ENCODE measurements around the gene DPH2. TPM values are rescaled to one million over a fixed set of nuclear protein-coding genes. Genes with fewer than 3 reads are reported as not detected.
A peak's percentile ranks its signal among the peaks of the same experiment; 100 is the strongest.

Gene DPH2
- total RNA-seq, 1 donor from 2014 or later: 9.5 TPM

GRCh38 chr1:43975249-43975961 lies 5.6 kb downstream of the DPH2 start:
- Mint-ChIP-seq H3K4me3 (peak overlapping the region; percentile 97), H3K27ac (no peak overlapping the region), H3K36me3 (peaks cover 7% of the 10 kb centered on the region), H3K4me1 (peaks cover 52% of the 10 kb centered on the region), H3K27me3 (ENCODE audit: insufficient read depth, low read depth) (peaks cover 4% of the 10 kb centered on the region), H3K9me3 (no peaks in the 10 kb centered on the region)
- Histone ChIP-seq H3K79me2 (ENCODE audit: low read depth) (peaks cover 38% of the 10 kb centered on the region), H3K9ac (peak overlapping the region; percentile 85), H4K20me1 (ENCODE audit: low read depth) (peaks cover 34% of the 10 kb centered on the region), H3K27ac (no peak overlapping the region), H3K4me3 (peak overlapping the region; percentile 80), H3K4me1 (peaks cover 10% of the 10 kb centered on the region), H3K4me2 (peak overlapping the region; percentile 100), H3K36me3 (no peaks in the 10 kb centered on the region), H3F3A (ENCODE audit: low read depth) (peaks cover 46% of the 10 kb centered on the region), H3K27me3 (no peaks in the 10 kb centered on the region), H3K9me3 (ENCODE audit: low read depth) (no peaks in the 10 kb centered on the region), H2AFZ (replicated peaks) (peak overlapping the region; percentile 89)
- TF ChIP-seq EZH2phosphoT487 (IDR thresholded peaks at IDR 0.05) (no peak), CTCF (IDR thresholded peaks at IDR 0.05) (no peak), EZH2 (IDR thresholded peaks at IDR 0.05) (no peak)
- peak; percentile 59 for DNase-seq (ENCODE audit: low spot score)

GRCh38 chr1:43976045-43976444 lies 6.2 kb downstream of the DPH2 start:
- no peak for TF ChIP-seq EZH2phosphoT487 (IDR thresholded peaks at IDR 0.05)

GRCh38 chr1:43976890-43977289 lies 7.1 kb downstream of the DPH2 start:
- Mint-ChIP-seq H3K36me3 (peaks cover 12% of the 10 kb centered on the region), H3K27ac (no peak overlapping the region), H3K27me3 (ENCODE audit: insufficient read depth, low read depth) (peaks cover 4% of the 10 kb centered on the region), H3K4me3 (peak overlapping the region; percentile 97), H3K9me3 (no peaks in the 10 kb centered on the region), H3K4me1 (peaks cover 51% of the 10 kb centered on the region)
- Histone ChIP-seq H3K4me2 (no peak overlapping the region), H3F3A (ENCODE audit: low read depth) (peaks cover 46% of the 10 kb centered on the region), H3K27me3 (no peaks in the 10 kb centered on the region), H3K79me2 (ENCODE audit: low read depth) (peaks cover 34% of the 10 kb centered on the region), H3K9ac (no peak overlapping the region), H3K36me3 (no peaks in the 10 kb centered on the region), H3K9me3 (ENCODE audit: low read depth) (no peaks in the 10 kb centered on the region), H3K4me3 (no peak overlapping the region), H3K4me1 (peaks cover 8% of the 10 kb centered on the region), H3K27ac (no peak overlapping the region), H4K20me1 (ENCODE audit: low read depth) (peaks cover 36% of the 10 kb centered on the region), H2AFZ (replicated peaks) (no peak overlapping the region)
- no peak for DNase-seq (ENCODE audit: low spot score)
- no peak for TF ChIP-seq EZH2 (IDR thresholded peaks at IDR 0.05)
- no peak for TF ChIP-seq EZH2phosphoT487 (IDR thresholded peaks at IDR 0.05)
- no peak for TF ChIP-seq CTCF (IDR thresholded peaks at IDR 0.05)

More at GRCh38 chr1:43976045-43976444, 6.2 kb downstream of the DPH2 start:
- Histone ChIP-seq H3K9me3 (ENCODE audit: low read depth) (no peaks in the 10 kb centered on the region), H3K27me3 (no peaks in the 10 kb centered on the region), H3K4me2 (peak overlapping the region; percentile 100), H4K20me1 (ENCODE audit: low read depth) (peaks cover 36% of the 10 kb centered on the region), H3K4me1 (peaks cover 8% of the 10 kb centered on the region), H3K27ac (no peak overlapping the region), H3K36me3 (no peaks in the 10 kb centered on the region), H3K4me3 (peak overlapping the region; percentile 80), H2AFZ (replicated peaks) (no peak overlapping the region), H3F3A (ENCODE audit: low read depth) (peaks cover 46% of the 10 kb centered on the region), H3K9ac (no peak overlapping the region), H3K79me2 (ENCODE audit: low read depth) (peaks cover 35% of the 10 kb centered on the region)
- Mint-ChIP-seq H3K27me3 (ENCODE audit: insufficient read depth, low read depth) (peaks cover 4% of the 10 kb centered on the region), H3K9me3 (no peaks in the 10 kb centered on the region), H3K36me3 (peaks cover 11% of the 10 kb centered on the region), H3K4me1 (peaks cover 50% of the 10 kb centered on the region), H3K4me3 (peak overlapping the region; percentile 97), H3K27ac (no peak overlapping the region)
- no peak for DNase-seq (ENCODE audit: low spot score)

Data from neural progenitor cell (in vitro differentiated cells).